A549 (cell line): ENCODE results near the gene SSNA1. TPM values are rescaled to one million over a fixed set of nuclear protein-coding genes. Genes with fewer than 3 reads are reported as not detected.

Experiments used
- ATAC-seq, 2 experiments: fragments of 200-7000 bp in 1 of 2; fragments of >200 bp in 1 of 2; cut with Nextera tagmentation in 1 of 2; cut with Tn5 transposase in 1 of 2; 3 replicates each; pipeline versions ENCODE4 v1.8.0 to v1.9.1; 2018 to 2020; ENCODE audit warnings: mild to moderate bottlenecking in 1 of 2, moderate library complexity in 1 of 2
- CTCF ChIA-PET: fragments of 300-600 bp; sonication (Branson Sonifier 250); formaldehyde crosslinking; extraction: SDS; loops from one replicate; lab custom pipeline; 2021; ENCODE audit warnings: antibody characterized with exemption, inconsistent platforms; lab: Yijun Ruan, JAX
- POLR2A ChIA-PET: fragments of 350-600 bp; formaldehyde crosslinking; extraction: SDS; loops from one replicate; lab custom pipeline; 2021; ENCODE audit warnings: antibody characterized with exemption, inconsistent platforms; lab: Yijun Ruan, JAX
- DNase-seq, 2 experiments: peaks; one replicate each; pipeline versions ENCODE4 v3.0.0 to v3.0.0-alpha.2; 2011 to 2016; ENCODE audit warnings: low read depth in 1 of 2, low spot score in 1 of 2
- FAIRE-seq: peaks from 2 replicates; lab custom pipeline; 2011; peaks lifted over from hg19 to GRCh38; lab: Jason Lieb, UNC
- H3K27ac ChIP-seq, 2 experiments: fragments of >200 bp; sonication (Bioruptor Twin); formaldehyde crosslinking; 3 replicates each; pipeline ENCODE4 v1.5.1; 2016 to 2017
- H3K4me1 ChIP-seq: fragments of >200 bp; sonication (Bioruptor Twin); formaldehyde crosslinking; 3 replicates; pipeline ENCODE4 v1.6.1; 2016
- H3K4me2 ChIP-seq: fragments of >200 bp; sonication (Bioruptor Twin); formaldehyde crosslinking; 3 replicates; pipeline ENCODE4 v1.6.1; 2016
- H3K4me3 ChIP-seq: fragments of >200 bp; sonication (Bioruptor Twin); formaldehyde crosslinking; 3 replicates; pipeline ENCODE4 v1.5.1; 2016
- H3K9me3 ChIP-seq: fragments of >200 bp; sonication (Bioruptor Twin); formaldehyde crosslinking; 3 replicates; pipeline ENCODE4 v1.6.1; 2016
- CBX8 ChIP-seq: fragments of 200-600 bp; sonication (generic); IDR thresholded peaks from 2 replicates; pipeline ENCODE4 v1.6.1; 2016
- EHF ChIP-seq: fragments of 250-450 bp; sonication (Bioruptor Pico); IDR thresholded peaks from 2 replicates; pipeline ENCODE4 v1.5.0; 2020; ENCODE audit warnings: mild to moderate bottlenecking
- HDAC2 ChIP-seq: fragments of 200-600 bp; sonication (generic); IDR thresholded peaks from 2 replicates; pipeline ENCODE4 v1.6.1; 2016
- HEYL ChIP-seq: fragments of 250-450 bp; sonication (Bioruptor Pico); IDR thresholded peaks from 2 replicates; pipeline ENCODE4 v1.8.0; 2021; ENCODE audit warnings: mild to moderate bottlenecking, moderate library complexity
- JUNB ChIP-seq: fragments of >200 bp; sonication (Bioruptor Twin); formaldehyde crosslinking; IDR thresholded peaks from 2 replicates; pipeline ENCODE4 v1.6.1; 2016
- KDM1A ChIP-seq: fragments of 200-600 bp; sonication (generic); IDR thresholded peaks from 2 replicates; pipeline ENCODE4 v1.6.1; 2016; ENCODE audit warnings: low read depth, mild to moderate bottlenecking
- MAFK ChIP-seq: fragments of 450-650 bp; IDR thresholded peaks from 2 replicates; pipeline ENCODE4 v1.6.1; 2014; ENCODE audit not compliant: partially characterized antibody
- MYC ChIP-seq: IDR thresholded peaks from 2 replicates; pipeline ENCODE4 v1.6.1; 2012; ENCODE audit warnings: mild to moderate bottlenecking, inconsistent platforms, low read length, improper control_type of control experiment, borderline replicate concordance
- NFE2L2 ChIP-seq: fragments of 150-350 bp; conservative IDR thresholded peaks from 2 replicates; pipeline ENCODE4 v1.6.1; 2014; ENCODE audit warnings: low read length
- NPAS2 ChIP-seq: fragments of 250-450 bp; sonication (Bioruptor Pico); IDR thresholded peaks from 2 replicates; pipeline ENCODE4 v1.8.0; 2022; ENCODE audit warnings: mild to moderate bottlenecking, moderate library complexity, borderline replicate concordance
- POLR2A ChIP-seq: IDR thresholded peaks from 2 replicates; pipeline ENCODE4 v1.6.1; 2012; ENCODE audit warnings: mild to moderate bottlenecking, low read length
- RCOR1 ChIP-seq: fragments of 150-350 bp; IDR thresholded peaks from 2 replicates; pipeline ENCODE4 v1.6.1; 2014; ENCODE audit warnings: antibody characterized with exemption, low read length, low read depth
- SMC3 ChIP-seq: fragments of >200 bp; sonication (Bioruptor Twin); formaldehyde crosslinking; IDR thresholded peaks from 3 replicates; pipeline ENCODE4 v1.6.1; 2018; ENCODE audit warnings: inconsistent platforms
- ZC3H11A ChIP-seq: fragments of 450-650 bp; IDR thresholded peaks from 2 replicates; pipeline ENCODE4 v1.6.1; 2014; ENCODE audit warnings: antibody characterized with exemption, mild to moderate bottlenecking
- ZSCAN20 ChIP-seq: fragments of 250-450 bp; sonication (Bioruptor Pico); IDR thresholded peaks from 2 replicates; pipeline ENCODE4 v1.8.0; 2022; ENCODE audit warnings: mild to moderate bottlenecking, moderate library complexity
- WGBS: methylation state at CpG from one replicate; pipeline ENCODE4 v1.1.6; 2017; ENCODE audit errors: missing lambda C conversion rate; 5-methylcytosine and 5-hydroxymethylcytosine counted together
- polyA plus RNA-seq, 4 experiments: library from polyadenylated mRNA; depleted of rRNA in 3 of 4; stranded (reverse); fragments of >200 nt; fragmentation: RNase III in 1 of 4; extraction: RNeasy Plus Mini Kit Qiagen cat#74134 plus additional on column Dnase treatment in 1 of 4; gene quantifications; 2 replicates in 3 of 4; 3 replicates in 1 of 4; pipeline ENCODE4 v1.2.3, GENCODE V29; 2011 to 2017
- TF ChIP-seq, protein P1 (sequence below): IDR thresholded peaks from 2 replicates; pipeline ENCODE4 v1.6.1; 2012; ENCODE audit warnings: low read depth, borderline replicate concordance
- TF ChIP-seq, protein P2 (sequence below): fragments of >200 bp; sonication (Bioruptor Twin); formaldehyde crosslinking; IDR thresholded peaks from 3 replicates; pipeline ENCODE4 v1.5.1; 2016
- TF ChIP-seq, protein P3 (sequence below): fragments of 250-450 bp; sonication (Bioruptor Pico); IDR thresholded peaks from 2 replicates; pipeline ENCODE4 v1.5.0; 2021; ENCODE audit warnings: mild to moderate bottlenecking, moderate library complexity, borderline replicate concordance
- TF ChIP-seq, protein P4 (sequence below): fragments of 450-650 bp; IDR thresholded peaks from 2 replicates; pipeline ENCODE4 v1.6.1; 2014; ENCODE audit warnings: antibody characterized with exemption
- TF ChIP-seq, protein P5 (sequence below): fragments of 150-350 bp; IDR thresholded peaks from 2 replicates; pipeline ENCODE4 v1.6.1; 2014; ENCODE audit warnings: low read depth, mild to moderate bottlenecking, low read length
- TF ChIP-seq, protein P6 (sequence below): IDR thresholded peaks from 2 replicates; pipeline ENCODE4 v1.6.1; 2012
- TF ChIP-seq, protein P7 (sequence below): fragments of >200 bp; sonication (Bioruptor Twin); formaldehyde crosslinking; IDR thresholded peaks from 3 replicates; pipeline ENCODE4 v1.6.1; 2016
- TF ChIP-seq, protein P8 (sequence below): fragments of >200 bp; sonication (Bioruptor Twin); formaldehyde crosslinking; IDR thresholded peaks from 2 replicates; pipeline ENCODE4 v1.6.1; 2016

The SSNA1 gene
- polyA plus RNA-seq, 2 of the 4 experiments (the other 2 are of a cell fraction), result 54.1 to 102 TPM

DNA sequence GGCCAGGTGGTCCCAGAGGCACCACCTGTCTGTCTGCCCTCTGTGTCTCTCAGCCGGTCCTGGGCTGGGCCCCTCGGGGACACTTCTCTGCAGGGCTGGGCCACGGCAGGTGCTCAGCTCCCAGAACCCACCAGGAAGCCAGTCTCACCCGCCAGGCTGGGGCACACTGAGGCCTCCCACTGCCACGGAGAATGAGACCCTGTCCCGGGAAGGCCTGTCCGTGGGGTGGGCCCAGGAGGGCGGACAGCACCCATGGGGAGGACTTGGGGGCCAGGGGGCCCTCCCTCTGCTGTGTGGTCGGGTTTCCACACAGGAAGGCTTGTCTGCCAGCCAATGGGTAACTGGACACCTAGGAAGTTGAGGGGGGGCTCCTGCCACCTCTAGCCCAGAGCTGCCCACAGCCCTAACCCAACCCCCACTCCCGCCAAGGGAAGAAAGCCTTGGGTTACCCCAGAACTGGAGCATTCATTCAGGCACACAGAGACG lies 48.5 kb downstream of the SSNA1 start:
- TF ChIP-seq, protein P1, sequence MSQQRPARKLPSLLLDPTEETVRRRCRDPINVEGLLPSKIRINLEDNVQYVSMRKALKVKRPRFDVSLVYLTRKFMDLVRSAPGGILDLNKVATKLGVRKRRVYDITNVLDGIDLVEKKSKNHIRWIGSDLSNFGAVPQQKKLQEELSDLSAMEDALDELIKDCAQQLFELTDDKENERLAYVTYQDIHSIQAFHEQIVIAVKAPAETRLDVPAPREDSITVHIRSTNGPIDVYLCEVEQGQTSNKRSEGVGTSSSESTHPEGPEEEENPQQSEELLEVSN, result no peak
- TF ChIP-seq, protein P2, sequence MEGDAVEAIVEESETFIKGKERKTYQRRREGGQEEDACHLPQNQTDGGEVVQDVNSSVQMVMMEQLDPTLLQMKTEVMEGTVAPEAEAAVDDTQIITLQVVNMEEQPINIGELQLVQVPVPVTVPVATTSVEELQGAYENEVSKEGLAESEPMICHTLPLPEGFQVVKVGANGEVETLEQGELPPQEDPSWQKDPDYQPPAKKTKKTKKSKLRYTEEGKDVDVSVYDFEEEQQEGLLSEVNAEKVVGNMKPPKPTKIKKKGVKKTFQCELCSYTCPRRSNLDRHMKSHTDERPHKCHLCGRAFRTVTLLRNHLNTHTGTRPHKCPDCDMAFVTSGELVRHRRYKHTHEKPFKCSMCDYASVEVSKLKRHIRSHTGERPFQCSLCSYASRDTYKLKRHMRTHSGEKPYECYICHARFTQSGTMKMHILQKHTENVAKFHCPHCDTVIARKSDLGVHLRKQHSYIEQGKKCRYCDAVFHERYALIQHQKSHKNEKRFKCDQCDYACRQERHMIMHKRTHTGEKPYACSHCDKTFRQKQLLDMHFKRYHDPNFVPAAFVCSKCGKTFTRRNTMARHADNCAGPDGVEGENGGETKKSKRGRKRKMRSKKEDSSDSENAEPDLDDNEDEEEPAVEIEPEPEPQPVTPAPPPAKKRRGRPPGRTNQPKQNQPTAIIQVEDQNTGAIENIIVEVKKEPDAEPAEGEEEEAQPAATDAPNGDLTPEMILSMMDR, result no peak
- TF ChIP-seq, protein P3, sequence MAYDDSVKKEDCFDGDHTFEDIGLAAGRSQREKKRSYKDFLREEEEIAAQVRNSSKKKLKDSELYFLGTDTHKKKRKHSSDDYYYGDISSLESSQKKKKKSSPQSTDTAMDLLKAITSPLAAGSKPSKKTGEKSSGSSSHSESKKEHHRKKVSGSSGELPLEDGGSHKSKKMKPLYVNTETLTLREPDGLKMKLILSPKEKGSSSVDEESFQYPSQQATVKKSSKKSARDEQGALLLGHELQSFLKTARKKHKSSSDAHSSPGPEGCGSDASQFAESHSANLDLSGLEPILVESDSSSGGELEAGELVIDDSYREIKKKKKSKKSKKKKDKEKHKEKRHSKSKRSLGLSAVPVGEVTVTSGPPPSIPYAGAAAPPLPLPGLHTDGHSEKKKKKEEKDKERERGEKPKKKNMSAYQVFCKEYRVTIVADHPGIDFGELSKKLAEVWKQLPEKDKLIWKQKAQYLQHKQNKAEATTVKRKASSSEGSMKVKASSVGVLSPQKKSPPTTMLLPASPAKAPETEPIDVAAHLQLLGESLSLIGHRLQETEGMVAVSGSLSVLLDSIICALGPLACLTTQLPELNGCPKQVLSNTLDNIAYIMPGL (CRISPR knock-in tag), result no peak
- TF ChIP-seq, protein P4, sequence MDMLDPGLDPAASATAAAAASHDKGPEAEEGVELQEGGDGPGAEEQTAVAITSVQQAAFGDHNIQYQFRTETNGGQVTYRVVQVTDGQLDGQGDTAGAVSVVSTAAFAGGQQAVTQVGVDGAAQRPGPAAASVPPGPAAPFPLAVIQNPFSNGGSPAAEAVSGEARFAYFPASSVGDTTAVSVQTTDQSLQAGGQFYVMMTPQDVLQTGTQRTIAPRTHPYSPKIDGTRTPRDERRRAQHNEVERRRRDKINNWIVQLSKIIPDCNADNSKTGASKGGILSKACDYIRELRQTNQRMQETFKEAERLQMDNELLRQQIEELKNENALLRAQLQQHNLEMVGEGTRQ, result no peak
- TF ChIP-seq EHF (CRISPR knock-in tag), result no peak
- no peak for TF ChIP-seq MAFK
- no peak for TF ChIP-seq MYC
- no peak for TF ChIP-seq HEYL
- no peak for TF ChIP-seq KDM1A
- TF ChIP-seq ZSCAN20 (CRISPR knock-in tag), result no peak
- TF ChIP-seq NPAS2 (CRISPR knock-in tag), result no peak
- TF ChIP-seq ZC3H11A, result no peak
- TF ChIP-seq, protein P5, sequence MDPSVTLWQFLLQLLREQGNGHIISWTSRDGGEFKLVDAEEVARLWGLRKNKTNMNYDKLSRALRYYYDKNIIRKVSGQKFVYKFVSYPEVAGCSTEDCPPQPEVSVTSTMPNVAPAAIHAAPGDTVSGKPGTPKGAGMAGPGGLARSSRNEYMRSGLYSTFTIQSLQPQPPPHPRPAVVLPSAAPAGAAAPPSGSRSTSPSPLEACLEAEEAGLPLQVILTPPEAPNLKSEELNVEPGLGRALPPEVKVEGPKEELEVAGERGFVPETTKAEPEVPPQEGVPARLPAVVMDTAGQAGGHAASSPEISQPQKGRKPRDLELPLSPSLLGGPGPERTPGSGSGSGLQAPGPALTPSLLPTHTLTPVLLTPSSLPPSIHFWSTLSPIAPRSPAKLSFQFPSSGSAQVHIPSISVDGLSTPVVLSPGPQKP, result no peak
- TF ChIP-seq, protein P6, sequence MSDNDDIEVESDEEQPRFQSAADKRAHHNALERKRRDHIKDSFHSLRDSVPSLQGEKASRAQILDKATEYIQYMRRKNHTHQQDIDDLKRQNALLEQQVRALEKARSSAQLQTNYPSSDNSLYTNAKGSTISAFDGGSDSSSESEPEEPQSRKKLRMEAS, result no peak
- no peak for TF ChIP-seq JUNB
- WGBS, result 43% methylated on average over 3 of the region's 11 CpGs
- FAIRE-seq (no peak), DNase-seq (no peak), ATAC-seq (no peak)
- H3K27ac ChIP-seq, result peak overlapping the region in 1 of 2 experiments; percentile 63; a peak in 3 of 6 replicates
- H3K4me2 ChIP-seq, result peak overlapping the region; percentile 65
- CTCF ChIA-PET, result interaction anchor here (0.6 to 13.1 kb wide), 64 partner anchors 8 to 431 kb away, joined by 3 to 236 read pairs (median 5); partner anchors contain the start of genes ANAPC2, CYSRT1, DPP7 and FUT7
- POLR2A ChIA-PET, result interaction anchor here (0.7 to 1.8 kb wide), 2 partner anchors 14 to 48 kb away, joined by 3 to 4 read pairs; no protein-coding TSS in a partner anchor
- no peaks in the 10 kb centered on the region for H3K9me3 ChIP-seq
- H3K4me3 ChIP-seq, result no peak overlapping the region
- peaks cover 35% of the 10 kb centered on the region for H3K4me1 ChIP-seq

DNA sequence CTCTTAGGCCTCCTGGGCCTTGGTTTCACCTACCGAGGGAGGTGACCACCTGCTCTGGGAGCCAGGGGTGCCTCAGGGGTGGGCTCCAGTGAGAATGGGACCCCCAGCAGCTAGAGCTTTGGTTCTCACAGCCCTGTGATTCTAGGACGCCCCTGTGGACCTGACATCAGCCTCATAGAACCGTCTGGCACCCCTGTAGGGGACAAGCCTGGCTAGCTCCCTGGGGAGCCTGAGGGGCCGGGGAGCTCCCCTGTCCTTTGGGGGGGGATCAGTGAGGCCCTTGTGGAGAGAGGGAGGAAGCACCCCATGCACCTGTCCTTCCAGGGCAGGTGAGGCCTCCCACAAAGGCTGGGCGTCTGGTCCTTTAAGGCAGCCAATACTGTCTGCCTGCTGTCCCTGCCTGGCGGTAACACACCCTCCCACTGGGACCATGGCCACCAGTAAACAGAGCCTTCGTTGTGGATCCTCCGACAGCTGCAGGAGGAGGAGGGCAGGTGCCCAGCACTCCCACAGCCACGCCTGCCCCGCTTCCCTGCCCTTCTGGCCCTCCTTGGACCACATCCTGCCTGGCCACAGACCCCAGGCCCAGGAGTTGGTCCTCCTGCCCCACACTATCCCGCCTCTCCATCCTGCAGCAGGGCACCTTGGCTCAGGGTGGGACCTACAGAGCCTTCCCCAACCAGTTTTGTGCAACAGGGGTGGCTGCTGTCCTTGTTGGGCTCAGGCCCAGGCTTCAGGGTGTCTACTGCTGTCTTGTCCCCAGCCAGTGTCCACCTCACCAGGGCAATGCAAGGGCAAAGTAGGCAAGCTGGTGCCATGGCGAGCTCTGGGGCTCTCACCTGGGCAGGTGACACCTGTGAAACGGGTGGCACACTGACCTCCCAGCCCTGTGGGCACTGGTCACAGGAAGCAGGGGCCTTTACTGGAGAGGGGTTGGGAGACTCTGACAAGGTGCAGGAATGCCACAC lies 49.6 kb downstream of the SSNA1 start:
- ChIA-PET POLR2A (interaction anchor here (1.8 kb wide), 1 partner anchor 49 kb away, joined by 4 read pairs; no protein-coding TSS in a partner anchor), CTCF (interaction anchor here (0.6 to 13.1 kb wide), 24 partner anchors 9 to 275 kb away, joined by 3 to 236 read pairs (median 7); partner anchors contain the start of genes ANAPC2, CYSRT1, DPP7 and MAN1B1)
- H3K27ac ChIP-seq, result peak overlapping the region in 1 of 2 experiments; percentile 63; a peak in 2 of 6 replicates
- 63% methylated on average over 10 of the region's 13 CpGs for WGBS
- H3K4me1 ChIP-seq, result peaks cover 42% of the 10 kb centered on the region
- H3K4me2 ChIP-seq, result peak overlapping the region; percentile 13; the same call in 2 of the 3 replicates
- DNase-seq (peak in 1 of 2 experiments; percentile 42), FAIRE-seq (no peak), ATAC-seq (no peak)
- no peak overlapping the region for H3K4me3 ChIP-seq
- no peaks in the 10 kb centered on the region for H3K9me3 ChIP-seq
- TF ChIP-seq, protein P7, sequence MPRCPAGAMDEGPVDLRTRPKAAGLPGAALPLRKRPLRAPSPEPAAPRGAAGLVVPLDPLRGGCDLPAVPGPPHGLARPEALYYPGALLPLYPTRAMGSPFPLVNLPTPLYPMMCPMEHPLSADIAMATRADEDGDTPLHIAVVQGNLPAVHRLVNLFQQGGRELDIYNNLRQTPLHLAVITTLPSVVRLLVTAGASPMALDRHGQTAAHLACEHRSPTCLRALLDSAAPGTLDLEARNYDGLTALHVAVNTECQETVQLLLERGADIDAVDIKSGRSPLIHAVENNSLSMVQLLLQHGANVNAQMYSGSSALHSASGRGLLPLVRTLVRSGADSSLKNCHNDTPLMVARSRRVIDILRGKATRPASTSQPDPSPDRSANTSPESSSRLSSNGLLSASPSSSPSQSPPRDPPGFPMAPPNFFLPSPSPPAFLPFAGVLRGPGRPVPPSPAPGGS, result no peak
- TF ChIP-seq SMC3, result no peak
- TF ChIP-seq CBX8, result no peak
- TF ChIP-seq, protein P8, sequence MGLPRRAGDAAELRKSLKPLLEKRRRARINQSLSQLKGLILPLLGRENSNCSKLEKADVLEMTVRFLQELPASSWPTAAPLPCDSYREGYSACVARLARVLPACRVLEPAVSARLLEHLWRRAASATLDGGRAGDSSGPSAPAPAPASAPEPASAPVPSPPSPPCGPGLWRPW, result no peak
- TF ChIP-seq, protein P6, result no peak
- no peak for TF ChIP-seq EHF (CRISPR knock-in tag)
- TF ChIP-seq POLR2A, result no peak
- no peak for TF ChIP-seq NFE2L2
- TF ChIP-seq JUNB, result no peak
- no peak for TF ChIP-seq HDAC2
- TF ChIP-seq, protein P2, result no peak
- no peak for TF ChIP-seq ZSCAN20 (CRISPR knock-in tag)
- no peak for TF ChIP-seq RCOR1
